Skin epidermis (tissue), 12 donors: ENCODE measurements around the gene KIAA1217.

Source experiments
- H3K27ac ChIP-seq, 21 experiments: fragments of 200-600 bp; sonication (generic) in 11 of 21; one replicate each; pipeline ENCODE4 v1.5.0; 2020; ENCODE audit warnings: mild to moderate bottlenecking in 3 of 21, inconsistent platforms in 2 of 21, moderate library complexity in 2 of 21
- H3K4me3 ChIP-seq, 7 experiments: fragments of 200-600 bp; sonication (generic) in 2 of 7; one replicate each; pipeline ENCODE4 v1.5.0; 2020; ENCODE audit warnings: inconsistent platforms in 2 of 7, mild to moderate bottlenecking in 2 of 7, moderate library complexity in 1 of 7

The KIAA1217 gene

DNA sequence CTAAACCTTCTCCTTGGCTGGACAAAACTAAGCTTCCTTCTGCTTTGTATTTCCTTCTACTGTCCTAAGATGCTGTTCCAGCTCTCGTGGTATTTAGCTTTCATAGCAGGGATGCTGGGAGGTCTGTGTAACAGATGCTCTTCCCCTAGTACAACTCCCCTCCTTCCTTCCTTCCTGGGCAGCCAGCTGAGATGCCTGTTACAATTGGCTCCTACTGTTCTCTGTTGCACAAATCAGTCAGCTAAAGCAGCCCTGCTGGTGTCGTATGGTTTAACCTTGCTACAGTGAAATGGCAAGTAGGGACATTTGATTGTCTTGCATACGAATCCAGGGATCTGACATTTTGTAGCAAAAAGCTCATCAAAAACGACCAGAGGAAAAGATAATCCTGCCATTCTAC is 371.0 kb downstream of the KIAA1217 start:
- no peak overlapping the region for H3K27ac ChIP-seq
- no peak overlapping the region for H3K4me3 ChIP-seq

DNA sequence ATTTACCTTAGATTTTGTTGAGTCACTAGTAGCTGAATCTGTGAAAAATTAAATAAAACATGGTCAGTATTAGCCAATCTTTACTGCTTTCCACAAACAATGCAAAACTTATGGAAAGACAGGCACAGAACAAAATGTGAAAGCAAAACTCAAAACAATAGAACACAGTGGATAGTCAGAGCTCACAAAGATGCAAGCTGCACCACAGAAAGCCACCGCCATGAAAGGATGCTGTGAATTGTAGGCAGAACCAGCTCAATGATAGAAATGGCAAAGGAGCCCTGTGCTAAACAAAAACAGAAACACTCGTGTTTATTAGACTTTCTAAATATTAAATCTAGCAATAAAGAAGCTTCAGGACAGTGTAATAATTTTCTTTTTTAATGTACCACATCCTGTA is 380.3 kb downstream of the KIAA1217 start:
- no peak overlapping the region for H3K27ac ChIP-seq
- no peak overlapping the region for H3K4me3 ChIP-seq

DNA sequence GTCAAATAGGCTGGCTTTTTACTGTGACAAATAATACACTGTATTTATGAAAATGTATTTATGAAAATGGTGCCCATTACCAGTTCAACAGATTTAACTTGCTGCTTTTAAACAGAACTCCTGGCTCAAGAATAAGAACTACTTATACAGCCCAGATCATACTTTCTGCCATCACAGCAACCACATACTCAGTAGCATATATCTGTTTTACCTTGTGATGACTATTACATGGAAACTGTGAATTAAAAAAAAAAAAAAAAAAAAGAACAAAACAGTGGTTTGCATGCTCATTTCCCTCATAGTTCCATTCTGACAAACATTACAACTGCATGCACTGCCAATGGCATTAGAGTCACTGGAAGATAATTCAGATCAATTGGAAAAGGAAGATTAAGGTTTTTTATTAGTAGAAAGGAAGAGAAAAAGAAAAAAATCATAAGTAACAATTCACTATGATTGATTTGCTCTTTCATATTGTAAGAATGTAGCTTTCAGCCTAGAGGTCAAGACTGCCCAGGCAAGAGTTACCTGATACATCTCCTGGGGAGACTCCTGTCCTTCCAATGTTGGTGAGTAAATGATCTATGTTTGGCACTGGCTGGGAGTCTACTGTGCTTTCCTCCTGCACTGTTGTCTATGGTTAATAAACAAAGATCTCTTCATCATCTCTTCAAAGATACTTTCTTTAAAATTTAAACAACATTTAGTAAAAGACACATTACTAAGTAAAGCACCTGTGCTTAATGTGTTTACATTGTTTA is 381.9 kb downstream of the KIAA1217 start:
- Histone ChIP-seq H3K4me3 (no peak overlapping the region), H3K27ac (no peak overlapping the region)

DNA sequence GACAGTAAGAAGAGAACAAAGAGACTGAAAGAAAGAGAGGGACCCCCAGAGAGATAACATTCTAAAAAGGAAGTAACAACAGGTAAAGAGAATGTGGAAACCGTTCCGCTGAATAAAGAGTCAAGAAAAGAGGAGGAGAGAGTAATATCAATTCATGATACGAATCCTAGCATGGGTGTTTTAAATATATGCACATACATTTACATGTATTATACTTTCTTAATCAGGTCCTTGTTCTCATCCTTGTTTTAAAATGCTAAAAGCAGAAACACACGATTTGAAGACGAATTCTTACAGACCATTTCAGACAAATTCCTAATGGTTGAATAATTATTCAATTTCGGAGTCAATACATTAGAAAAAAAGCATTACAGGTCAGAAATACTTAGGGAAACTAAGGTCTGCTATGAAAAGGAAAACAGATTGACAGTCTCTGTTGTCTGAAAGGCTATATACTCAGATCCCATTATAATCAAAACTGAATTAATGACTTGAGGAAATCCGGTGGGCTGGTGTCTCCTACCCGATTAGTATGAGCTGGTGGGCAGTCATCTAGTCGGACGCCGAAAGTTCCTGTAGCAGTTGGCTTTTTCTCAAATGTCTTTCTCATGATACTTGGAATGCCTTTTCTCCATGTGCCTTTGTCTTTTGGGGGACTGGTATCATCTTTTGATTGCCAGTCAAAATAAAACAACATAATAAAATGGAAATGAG is 387.4 kb downstream of the KIAA1217 start:
- Histone ChIP-seq H3K27ac (no peak overlapping the region), H3K4me3 (no peak overlapping the region)

DNA sequence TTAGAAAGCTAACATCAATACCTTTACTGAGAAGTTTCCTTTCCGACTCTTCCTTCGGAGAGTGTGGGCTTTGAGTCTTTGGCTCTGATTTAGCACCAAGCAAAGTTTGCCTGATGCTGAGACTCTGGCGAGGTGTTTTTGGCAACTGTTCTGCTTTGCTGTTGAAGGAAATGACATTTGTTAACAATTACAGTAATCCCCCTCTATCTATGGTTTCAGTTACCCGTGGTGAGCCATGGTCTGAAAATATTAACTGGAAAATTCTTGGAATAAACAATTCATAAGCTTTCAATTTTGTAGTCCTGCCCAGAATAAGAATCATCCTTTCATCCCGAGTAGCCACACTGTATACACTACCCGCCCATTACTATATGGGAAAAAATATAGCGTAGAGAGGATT is 388.5 kb downstream of the KIAA1217 start:
- Histone ChIP-seq H3K4me3 (no peak overlapping the region), H3K27ac (no peak overlapping the region)
